ENCODE measurements around the gene CREB5. TPM values are rescaled to one million over a fixed set of nuclear protein-coding genes. Genes with fewer than 3 reads are reported as not detected.

Gene CREB5
- polyA plus RNA-seq, 3 donors = 1.3 to 33.2 (median 26.7) TPM

DNA sequence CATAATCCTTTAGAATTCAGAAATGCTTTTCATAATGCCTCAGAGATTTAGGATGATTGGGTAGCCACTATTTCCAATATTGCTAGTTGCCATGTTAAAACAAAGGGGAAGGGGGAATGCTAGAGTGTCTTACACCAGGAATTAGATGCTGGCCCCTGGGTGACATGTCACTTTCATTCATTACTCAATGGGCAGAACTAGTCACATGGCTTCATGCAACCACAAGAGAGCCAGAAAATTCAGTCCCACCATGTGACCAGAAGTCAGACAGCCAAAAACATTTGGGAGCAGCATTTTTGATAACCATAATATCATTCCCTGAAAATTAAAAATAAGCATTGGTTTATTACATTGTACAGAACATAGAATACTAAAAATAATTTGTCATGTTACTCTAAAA, 81.2 kb downstream of the CREB5 start:
- no peak overlapping the region for H3K27ac ChIP-seq (ENCODE audit: low read depth, low read length)

DNA sequence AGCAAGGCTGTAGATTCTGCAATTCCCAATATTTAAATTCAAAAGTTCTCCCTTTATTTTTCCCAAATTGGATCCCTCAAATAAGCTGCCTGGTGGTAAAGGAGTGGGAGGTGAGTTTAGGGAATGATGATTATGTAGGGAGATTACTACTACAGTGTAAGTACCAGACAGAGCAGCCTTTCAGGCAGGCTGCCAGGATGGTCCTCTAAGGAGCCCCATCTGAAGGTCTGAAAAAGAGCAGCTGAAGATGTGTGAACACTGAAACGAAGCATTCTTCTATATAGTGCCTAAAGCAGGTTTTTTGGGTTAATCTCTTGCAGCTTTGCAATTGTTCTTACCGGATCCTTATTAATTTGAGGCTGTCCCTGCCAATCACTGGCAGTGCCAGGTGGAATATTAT, 84.7 kb downstream of the CREB5 start:
- 61 to 76% (median 66%) methylated on average over 2 of the region's 2 CpGs for WGBS, 3 donors
- no peak overlapping the region for H3K27ac ChIP-seq (ENCODE audit: low read depth, low read length)

DNA sequence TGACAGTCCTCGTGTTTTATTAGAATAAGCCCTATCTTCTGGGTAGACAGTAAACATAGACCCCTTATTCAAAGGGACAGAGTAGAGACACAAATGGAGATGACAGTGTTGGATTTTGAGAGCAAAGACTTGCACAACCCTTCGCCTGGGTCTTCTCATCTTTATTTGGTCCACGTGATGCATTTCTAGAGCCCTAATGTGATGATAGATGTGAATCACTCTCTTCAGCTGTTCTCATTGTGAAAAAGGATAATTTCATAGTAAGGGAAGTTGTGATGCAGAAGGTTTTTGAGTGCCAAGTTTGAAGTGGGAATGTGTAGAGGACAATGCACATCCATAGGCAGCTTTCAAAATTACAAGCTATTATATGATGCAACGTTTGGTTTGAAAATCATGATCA, 86.3 kb downstream of the CREB5 start:
- 83 to 93% (median 93%) methylated on average over 4 of the region's 4 CpGs for WGBS, 3 donors

DNA sequence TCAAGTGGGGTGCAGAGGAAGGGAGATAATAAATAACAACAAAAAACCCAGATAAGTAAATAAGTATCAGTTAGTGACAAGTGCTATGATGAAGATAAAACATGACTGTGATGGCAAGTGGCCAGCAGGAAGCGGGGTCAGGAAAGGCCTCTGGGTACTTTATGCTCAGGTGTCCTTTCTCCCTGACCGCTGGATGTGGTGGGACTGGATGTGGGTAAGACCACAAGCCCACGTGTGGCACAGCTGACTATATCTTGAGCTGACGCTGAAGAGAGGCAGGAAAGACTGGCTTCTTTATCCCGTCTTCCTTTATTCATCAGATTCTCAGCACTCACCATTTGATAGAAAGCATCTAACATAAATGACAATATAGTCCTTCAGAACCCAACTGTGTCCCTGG, 87.8 kb downstream of the CREB5 start:
- no peak overlapping the region for H3K27ac ChIP-seq (ENCODE audit: low read depth, low read length)
- WGBS, 3 donors = 50 to 79% (median 56%) methylated on average over 5 of the region's 5 CpGs

More for the DNA sequence above, 86.3 kb downstream of the CREB5 start:
- H3K27ac ChIP-seq (ENCODE audit: low read depth, low read length) = no peak overlapping the region

DNA sequence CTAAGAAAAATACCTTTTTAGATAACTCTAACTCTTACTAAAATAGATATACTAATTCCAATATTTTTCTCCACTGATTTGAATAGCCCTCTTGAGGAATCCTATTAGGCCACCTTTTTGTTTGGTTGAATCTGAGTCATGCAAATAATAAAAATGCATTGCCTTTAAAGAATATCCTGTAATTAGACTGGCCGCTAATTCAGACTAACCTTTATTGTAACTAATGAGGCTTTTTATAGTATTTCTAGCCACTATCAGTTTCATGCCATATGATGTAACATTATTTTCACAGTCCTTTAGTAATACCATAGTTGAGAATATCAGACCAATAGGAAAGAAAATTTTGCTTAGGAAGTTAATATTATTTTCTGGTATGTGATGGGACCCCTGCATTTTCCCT, 90.1 kb downstream of the CREB5 start:
- 90 to 93% (median 92%) methylated on average over 1 of the region's 1 CpG for WGBS, 3 donors
- no peak overlapping the region for H3K27ac ChIP-seq (ENCODE audit: low read depth, low read length)

DNA sequence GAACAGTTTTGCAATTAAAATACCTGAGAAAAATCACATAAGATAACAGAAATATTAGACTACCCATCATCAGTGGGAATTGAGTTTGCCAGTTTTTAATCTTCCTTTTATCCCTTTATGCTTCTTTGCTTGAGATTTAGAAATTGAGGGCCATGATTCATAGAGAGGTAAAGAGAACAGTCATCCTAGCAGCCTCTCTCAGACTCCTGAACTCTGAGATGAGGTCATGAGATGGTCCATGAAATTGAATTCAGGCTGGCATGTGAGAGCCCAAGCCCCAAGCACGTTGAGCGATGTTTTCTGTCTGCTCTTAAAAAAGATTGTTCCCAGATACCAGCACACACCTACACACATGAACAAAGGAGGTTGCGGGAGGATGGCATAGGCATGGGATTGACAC, 91.1 kb downstream of the CREB5 start:
- 90 to 95% (median 93%) methylated on average over 3 of the region's 3 CpGs for WGBS, 3 donors
- H3K27ac ChIP-seq (ENCODE audit: low read depth, low read length) = no peak overlapping the region

DNA sequence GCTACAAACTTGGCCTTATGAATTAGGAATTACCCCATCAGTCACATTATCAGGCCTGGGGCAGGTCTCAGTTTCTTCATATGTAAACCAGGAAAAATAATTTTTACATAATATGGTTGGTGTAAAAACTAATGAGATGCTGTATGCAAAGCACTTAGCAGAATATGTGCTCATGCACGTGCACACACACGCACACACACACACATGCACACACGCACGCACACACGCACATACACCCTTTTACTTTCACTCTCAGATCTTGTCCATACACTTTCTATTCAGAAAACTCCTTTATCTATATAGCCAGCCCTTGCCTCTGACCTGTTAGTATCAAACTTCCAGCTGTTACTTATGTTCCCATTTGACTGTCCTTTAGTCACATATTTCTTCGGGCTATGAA, 92.7 kb downstream of the CREB5 start:
- WGBS, 3 donors = 84 to 93% (median 89%) methylated on average over 6 of the region's 6 CpGs
- no peak overlapping the region for H3K27ac ChIP-seq (ENCODE audit: low read depth, low read length)

DNA sequence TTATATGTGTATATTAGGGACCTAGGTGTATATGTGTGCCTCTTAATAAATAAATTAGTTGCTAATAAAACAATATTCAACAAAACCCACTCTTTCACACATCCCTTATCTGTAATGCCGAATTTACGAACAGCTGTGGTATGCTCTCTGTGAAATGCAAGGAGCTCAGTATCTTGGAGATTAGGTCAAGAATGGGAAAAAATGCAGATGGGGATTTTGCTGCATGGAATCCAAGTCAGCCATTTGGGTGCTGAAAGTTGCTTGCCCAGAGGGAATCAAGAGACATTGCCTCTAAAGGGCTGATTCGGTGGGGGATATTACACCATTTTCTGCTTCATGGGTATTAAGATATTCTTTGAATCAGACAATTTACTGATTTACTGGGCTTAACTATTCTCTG, 93.5 kb downstream of the CREB5 start:
- no peak overlapping the region for H3K27ac ChIP-seq (ENCODE audit: low read depth, low read length)
- WGBS, 3 donors = 56 to 95% (median 74%) methylated on average over 3 of the region's 3 CpGs

DNA sequence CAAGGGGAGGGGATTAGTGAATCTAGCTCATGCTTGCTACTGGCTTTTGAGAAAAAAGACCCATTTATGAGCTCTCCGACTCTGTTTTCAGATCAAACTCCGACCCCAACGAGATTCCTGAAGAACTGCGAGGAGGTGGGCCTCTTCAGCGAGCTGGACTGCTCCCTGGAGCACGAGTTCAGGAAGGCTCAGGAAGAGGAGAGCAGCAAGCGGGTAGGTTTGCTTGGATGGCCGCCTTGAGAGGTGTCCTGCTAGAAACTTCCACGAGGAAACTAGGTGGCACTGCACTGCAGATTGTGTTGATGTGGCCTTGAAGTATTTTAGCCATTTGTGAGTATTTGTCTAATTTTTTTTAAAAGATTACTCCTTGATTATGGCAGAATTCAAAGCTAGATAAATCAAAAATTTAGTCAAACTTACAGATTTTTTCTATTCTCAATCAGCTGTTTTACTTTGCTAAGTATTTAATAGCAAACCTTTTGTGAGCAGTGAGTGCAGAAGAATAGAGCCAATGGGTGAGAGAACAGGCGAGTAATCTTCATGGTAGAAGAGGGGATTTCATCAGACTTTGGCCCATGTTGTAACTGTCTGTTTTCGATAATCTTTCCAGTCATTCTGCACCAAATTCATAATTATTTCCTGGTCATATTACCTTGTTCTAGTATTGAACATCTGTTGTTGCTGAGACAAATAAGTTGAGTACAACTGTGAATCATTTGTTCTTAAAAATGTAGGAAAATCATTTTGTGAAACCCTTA, 95.4 kb downstream of the CREB5 start:
- H3K27ac ChIP-seq (ENCODE audit: low read depth, low read length) = no peak overlapping the region
- 85 to 88% (median 86%) methylated on average over 11 of the region's 11 CpGs for WGBS, 3 donors

DNA sequence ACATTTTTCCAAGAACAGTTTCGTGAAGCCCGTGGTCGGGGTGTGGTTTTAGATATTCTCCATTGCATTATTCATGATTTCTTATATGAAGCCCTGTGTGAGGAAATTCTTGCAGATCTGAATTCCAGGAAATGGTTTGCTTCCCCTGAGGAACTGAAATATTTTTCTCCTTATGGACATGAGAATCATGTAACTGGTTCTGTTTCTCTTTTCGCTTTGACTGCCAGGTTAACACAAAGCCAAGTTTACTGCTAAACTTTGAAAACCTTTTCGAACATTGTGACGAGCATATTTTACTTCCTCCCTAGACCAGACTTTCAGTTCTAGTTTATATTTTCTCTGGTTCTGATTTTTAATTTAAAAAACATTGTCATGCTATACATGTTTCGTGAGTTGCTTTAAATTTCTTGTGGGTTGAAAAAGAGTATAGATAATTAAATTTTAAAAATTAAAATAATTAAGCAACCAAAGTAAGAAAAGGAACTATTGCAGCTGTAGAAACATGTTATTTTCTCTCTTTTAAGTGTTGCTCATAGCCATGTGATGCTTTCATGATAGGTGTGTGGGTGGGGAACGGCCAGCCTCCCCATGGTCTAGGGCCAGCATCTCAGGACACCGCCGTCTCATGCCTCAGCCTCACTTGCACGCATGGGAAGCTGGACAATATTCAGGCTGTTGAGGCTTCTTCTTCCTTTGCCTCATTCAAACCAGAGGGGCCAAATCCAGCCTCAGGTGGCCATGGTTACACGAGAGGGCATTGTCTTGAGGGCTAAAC, 97.1 kb downstream of the CREB5 start:
- H3K27ac ChIP-seq (ENCODE audit: low read depth, low read length) = no peak overlapping the region
- WGBS, 3 donors = 42 to 69% (median 43%) methylated on average over 12 of the region's 12 CpGs

DNA sequence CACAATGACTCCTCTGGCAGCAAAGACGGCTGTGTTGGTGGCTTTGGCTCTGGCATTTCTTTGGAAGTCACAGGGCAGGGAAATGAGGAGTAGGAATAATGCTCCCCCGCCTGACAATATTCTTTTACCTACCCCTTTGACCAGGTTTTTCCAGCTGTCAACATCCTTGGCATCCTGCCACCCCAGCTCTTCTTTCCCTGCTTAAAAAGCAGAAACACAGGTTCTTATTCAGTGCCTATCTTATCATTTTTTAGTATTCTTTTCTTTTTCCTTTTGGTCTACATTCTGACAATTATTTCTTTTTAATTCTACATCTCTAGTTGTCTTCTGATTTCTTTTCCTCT, 97.7 kb downstream of the CREB5 start:
- WGBS, 3 donors = 71 to 80% (median 74%) methylated on average over 2 of the region's 2 CpGs
- H3K27ac ChIP-seq (ENCODE audit: low read depth, low read length) = no peak overlapping the region

DNA sequence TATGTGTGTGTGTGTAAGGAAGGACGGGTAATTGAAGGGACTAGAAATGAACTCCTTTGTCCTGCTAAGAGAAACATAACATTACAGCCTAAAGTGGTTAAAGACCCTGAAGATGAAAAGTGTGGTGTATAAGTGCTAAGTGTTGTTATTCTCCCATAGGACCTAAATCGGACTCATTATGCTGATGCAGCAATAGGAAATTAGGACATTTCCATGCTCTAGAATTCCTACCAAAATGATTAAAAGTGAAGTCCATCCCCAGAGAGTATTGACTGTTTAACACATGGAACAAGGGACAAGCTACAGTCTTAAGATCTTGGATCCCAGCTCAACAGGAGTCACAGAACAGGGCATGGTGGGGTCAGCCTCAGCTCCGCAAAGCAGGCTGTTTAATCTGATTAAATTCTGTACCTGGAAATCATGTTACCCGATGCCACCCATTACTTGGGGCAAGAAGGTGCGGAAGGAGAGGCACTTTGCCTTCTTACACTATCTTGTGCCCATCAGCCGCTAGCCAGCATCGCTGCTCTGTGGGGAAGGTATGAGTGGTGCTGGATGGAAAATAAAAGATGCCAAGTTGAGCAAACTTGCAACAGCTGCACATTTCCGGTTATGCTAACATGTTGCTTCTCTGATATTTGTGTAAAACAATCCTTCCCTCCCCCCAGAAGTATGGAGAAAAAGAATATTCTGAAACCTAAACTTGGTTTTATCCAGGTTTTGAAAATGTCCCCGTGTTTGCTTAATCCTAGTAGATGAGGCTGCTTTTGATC, 100.5 kb downstream of the CREB5 start:
- no peak overlapping the region for H3K27ac ChIP-seq (ENCODE audit: low read depth, low read length)
- WGBS, 3 donors = 80 to 84% (median 81%) methylated on average over 9 of the region's 9 CpGs

DNA sequence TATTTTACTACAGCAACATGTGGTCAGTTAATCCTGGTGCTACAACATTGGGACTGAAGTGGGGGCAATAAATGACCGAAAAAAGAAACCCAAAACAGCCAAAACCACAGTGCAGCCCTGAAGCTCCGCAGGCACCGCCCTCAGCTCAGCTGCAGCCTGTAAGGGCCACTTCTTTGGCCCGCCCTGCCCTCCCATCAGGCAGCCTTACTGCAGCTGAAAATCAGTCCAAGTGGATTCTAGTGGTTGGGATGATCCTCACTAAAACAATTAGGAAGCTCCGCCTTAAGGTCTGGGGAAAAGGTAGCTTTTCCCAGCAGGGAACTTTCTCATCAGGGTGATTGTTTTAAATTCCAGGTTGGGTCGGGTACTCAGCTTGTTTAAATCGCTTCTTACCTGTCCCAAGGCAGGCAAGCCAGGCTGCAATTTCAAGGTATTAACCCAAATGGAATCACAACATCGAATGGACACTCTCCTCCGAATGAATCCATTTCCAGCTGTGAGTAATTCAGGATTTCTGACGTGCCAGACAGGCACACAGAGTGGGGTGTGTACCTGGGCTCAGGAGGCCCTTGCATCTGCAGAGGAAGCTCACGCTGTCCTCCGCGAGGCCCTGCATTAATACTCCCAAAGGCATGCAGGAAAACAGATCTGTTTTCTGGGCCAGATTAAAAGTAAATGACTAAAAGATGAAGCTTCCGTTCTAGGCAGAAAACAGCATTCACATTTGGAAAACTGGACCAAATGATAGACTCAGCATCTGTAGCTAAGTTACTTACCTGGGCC, 104.3 kb downstream of the CREB5 start:
- 74 to 88% (median 82%) methylated on average over 14 of the region's 14 CpGs for WGBS, 3 donors
- H3K27ac ChIP-seq (ENCODE audit: low read depth, low read length) = no peak overlapping the region

DNA sequence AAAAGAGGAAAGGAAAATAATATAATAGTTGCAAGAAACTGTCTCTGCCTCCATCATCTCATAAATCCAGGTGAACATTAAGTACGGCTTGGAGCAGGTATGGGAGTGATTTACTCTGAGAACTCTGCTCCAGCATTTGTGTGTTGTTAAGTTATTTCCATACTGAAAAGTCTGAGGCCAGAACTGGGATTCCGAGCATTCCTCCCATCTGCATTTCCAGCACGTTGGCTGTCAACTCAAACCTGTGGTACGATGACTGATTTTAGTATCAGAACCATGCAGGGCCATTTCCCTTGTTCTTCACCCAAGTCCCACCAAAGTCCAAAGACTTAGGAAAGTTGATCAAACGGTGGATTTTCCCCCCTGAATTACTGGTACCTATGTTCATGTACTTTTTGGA, 104.9 kb downstream of the CREB5 start:
- 65 to 94% (median 90%) methylated on average over 5 of the region's 5 CpGs for WGBS, 3 donors
- H3K27ac ChIP-seq (ENCODE audit: low read depth, low read length) = no peak overlapping the region

DNA sequence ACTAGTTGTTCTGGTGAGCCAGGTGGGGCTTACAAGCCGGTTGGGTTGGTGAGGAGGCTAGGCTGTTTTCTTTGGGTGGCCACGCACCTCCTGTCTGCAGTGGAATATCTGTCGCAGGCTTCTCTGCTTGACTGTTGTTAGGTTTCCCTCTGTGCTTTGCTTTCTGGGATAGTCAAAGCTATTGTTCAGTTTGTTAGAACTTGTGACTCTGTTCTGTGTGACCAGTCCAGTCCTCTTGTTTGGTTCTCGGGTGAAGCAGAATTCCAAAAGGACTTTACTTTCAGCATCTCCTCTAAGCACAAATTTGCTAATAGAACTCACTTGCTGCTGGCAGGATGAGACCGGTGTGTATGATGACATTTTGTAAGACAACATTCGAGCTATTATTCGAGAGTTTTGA, 105.3 kb downstream of the CREB5 start:
- no peak overlapping the region for H3K27ac ChIP-seq (ENCODE audit: low read depth, low read length)
- WGBS, 3 donors = 80 to 94% (median 92%) methylated on average over 7 of the region's 7 CpGs

DNA sequence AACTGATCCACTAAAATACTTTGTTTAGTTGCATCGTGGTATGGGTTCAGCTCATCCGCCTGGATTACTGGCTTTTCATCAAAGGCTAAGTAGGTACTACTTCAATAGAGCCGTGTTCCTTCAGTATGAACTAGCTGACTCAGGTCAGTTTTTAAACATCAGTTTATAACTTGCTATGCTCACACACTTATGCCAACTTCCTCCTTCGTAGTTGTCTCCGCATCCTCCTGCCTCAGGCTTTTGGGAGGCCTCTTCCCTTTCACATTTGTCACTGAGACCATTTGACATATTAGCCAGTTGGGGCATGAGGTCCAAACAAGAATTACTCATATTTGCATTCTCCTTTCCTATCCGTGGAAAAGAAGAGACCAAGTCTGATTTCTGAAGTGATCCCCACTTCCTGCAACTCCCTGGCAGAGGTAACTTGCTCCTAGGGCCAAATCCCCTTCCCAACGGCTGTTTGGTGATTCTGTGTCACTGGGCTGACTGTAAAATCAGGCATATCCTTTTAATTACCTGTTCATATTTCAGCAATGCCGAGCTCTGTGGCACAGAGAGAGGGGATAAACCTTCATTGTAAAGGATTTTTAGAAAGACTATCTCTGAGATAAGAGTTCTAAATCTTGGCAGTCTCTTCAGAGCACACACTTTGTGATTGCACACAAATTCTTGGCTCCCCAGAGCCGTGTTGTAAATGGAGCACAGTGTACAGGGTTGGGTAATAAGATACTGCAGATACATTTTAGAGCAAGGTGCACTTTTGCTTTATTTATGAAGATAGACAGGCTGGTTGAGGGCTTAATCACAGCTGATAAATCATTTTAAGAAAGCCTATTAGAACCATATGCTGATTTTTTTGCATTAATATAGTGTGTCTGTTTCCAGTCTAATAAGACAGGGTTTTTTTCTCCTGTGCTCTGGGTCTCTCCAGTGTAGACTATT, 108.0 kb downstream of the CREB5 start:
- no peak overlapping the region for H3K27ac ChIP-seq (ENCODE audit: low read depth, low read length)
- WGBS, 3 donors = 32 to 57% (median 42%) methylated on average over 9 of the region's 9 CpGs

DNA sequence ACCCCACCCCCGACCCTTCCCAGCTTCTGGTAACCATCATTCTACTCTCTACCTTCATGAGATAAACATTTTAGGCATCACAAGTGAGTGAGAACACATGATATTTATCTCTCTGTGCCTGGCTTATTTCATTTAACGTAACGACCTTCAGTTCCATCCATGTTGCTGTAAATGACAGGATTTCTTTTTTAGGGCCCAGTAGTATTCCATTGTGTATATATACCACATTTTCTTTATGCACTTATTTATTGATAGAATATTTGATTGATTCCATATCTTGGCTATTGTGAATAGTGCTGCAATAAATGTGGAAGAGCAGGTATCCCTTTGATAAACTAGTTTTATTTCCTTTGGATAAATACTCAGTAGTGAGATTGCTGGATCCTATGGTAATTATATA, 112.7 kb downstream of the CREB5 start:
- 44 to 75% (median 56%) methylated on average over 3 of the region's 3 CpGs for WGBS, 3 donors
- no peak overlapping the region for H3K27ac ChIP-seq (ENCODE audit: low read depth, low read length)

DNA sequence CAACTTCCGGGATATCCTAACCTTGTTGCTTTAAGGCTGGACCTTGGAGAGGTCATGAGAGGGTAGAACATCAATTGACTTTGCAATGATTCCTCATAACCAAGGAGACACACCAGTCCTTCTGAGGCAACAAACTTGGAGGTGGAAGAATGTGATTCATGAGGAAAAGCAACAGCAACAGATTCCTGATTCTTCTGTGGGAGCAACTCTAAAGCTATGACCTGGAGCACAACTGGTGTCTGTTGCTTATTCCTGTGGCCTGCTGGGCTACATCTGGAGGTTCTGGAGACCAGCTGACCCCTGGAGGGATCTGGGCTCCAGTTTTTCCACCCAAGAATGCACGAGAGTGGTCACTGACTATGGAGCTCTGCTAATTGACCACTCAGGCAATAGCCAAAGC, 116.6 kb downstream of the CREB5 start:
- H3K27ac ChIP-seq (ENCODE audit: low read depth, low read length) = no peak overlapping the region
- WGBS, 3 donors = 59 to 88% (median 72%) methylated on average over 2 of the region's 2 CpGs
